Peyer's patch (tissue), 4 donors: Measurements from ENCODE around the gene IFI30. TPM values are rescaled to one million over a fixed set of nuclear protein-coding genes. Genes with fewer than 3 reads are reported as not detected.
A peak's percentile ranks its signal among the peaks of the same experiment; 100 is the strongest.

ENCODE experiments used
- DNase-seq, 3 donors: peaks; one replicate each; pipeline ENCODE4 v3.0.0-alpha.2; 2017 to 2019
- H3K27ac ChIP-seq, 4 donors: fragments of 200-600 bp; sonication (generic); one replicate each; pipeline ENCODE4 v1.5.1; 2016 to 2019
- H3K27me3 ChIP-seq, 2 donors: fragments of 200-600 bp; sonication (generic); one replicate each; pipeline ENCODE4 v1.5.1; 2019
- H3K36me3 ChIP-seq, 3 donors: fragments of 200-600 bp; sonication (generic); one replicate each; pipeline ENCODE4 v1.5.1; 2016 to 2019
- H3K4me1 ChIP-seq, 4 donors: fragments of 200-600 bp; sonication (generic); one replicate each; pipeline ENCODE4 v1.5.1; 2016 to 2019
- H3K4me3 ChIP-seq, 4 donors: fragments of 200-600 bp; sonication (generic); 1 replicate in 3 of 4; 2 replicates in 1 of 4; pipeline ENCODE4 v1.5.1; 2016 to 2019; ENCODE audit warnings: mild to moderate bottlenecking in 1 of 4
- H3K9me3 ChIP-seq, 4 donors: fragments of 200-600 bp; sonication (generic); one replicate each; pipeline ENCODE4 v1.5.1; 2016 to 2019; ENCODE audit warnings: mild to moderate bottlenecking in 1 of 4
- POLR2A ChIP-seq, 2 donors: fragments of 450-650 bp; IDR thresholded peaks; one replicate each; pipeline ENCODE4 v1.5.1; 2017; ENCODE audit warnings: antibody characterized with exemption in 2 of 2, mild to moderate bottlenecking in 2 of 2, moderate library complexity in 2 of 2
- total RNA-seq, 4 donors: library from RNA; depleted of rRNA; stranded (reverse); fragments of >200 nt; gene quantifications; one replicate each; pipeline ENCODE4 v1.1.0, GENCODE V29; 2016
- TF ChIP-seq, protein P1 (sequence below), 6 experiments: fragments of 450-650 bp in 4 of 6; fragments of 200-600 bp in 2 of 6; sonication (generic) in 1 of 6; IDR thresholded peaks; one replicate each; pipeline ENCODE4 v1.5.1; 2017 to 2019; ENCODE audit warnings: antibody characterized with exemption in 6 of 6, mild to moderate bottlenecking in 3 of 6, moderate library complexity in 1 of 6

Gene IFI30
- total RNA-seq, 4 donors from 2014 or later: 54.9 to 109 (median 60.7) TPM

DNA sequence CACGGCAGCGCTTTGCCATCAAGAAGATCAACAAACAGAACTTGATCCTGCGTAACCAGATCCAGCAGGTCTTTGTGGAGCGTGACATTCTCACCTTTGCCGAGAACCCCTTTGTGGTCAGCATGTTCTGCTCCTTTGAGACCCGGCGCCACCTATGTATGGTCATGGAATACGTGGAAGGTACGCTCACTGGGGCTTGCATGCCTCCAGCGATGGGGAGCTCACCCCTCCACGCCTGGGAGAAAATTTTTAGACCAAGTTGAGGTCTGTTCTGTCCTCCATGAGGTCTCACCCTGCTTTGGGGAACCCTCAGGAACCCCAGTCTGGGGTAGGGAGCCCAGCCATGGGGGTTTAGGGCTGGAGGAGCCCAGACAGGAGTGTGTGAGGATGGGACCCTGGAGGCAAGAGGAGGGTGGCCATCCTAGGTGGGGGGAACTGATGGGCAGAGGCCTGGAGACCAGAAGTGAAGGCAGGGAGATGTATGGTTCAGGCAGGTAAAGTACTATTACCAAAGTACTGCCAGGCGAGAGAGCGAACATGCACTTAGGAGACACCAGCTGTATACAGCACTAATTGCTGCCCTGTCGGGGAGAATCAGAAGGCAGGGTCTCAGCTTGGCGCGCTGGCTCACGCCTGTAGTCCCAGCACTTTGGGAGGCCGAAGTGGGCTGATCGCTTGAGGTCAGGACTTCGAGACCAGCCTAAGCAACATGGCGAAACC, 42.9 kb upstream of the IFI30 start:
- Histone ChIP-seq H3K36me3 (peaks cover 0 to 88% (median 0%) of the 10 kb centered on the region in 3 donors), H3K27me3 (no peaks in the 10 kb centered on the region), H3K4me3 (no peak overlapping the region), H3K9me3 (no peaks in the 10 kb centered on the region), H3K4me1 (no peaks in the 10 kb centered on the region), H3K27ac (no peak overlapping the region)
- no peak for TF ChIP-seq POLR2A (IDR thresholded peaks at IDR 0.05)
- TF ChIP-seq, protein P1, sequence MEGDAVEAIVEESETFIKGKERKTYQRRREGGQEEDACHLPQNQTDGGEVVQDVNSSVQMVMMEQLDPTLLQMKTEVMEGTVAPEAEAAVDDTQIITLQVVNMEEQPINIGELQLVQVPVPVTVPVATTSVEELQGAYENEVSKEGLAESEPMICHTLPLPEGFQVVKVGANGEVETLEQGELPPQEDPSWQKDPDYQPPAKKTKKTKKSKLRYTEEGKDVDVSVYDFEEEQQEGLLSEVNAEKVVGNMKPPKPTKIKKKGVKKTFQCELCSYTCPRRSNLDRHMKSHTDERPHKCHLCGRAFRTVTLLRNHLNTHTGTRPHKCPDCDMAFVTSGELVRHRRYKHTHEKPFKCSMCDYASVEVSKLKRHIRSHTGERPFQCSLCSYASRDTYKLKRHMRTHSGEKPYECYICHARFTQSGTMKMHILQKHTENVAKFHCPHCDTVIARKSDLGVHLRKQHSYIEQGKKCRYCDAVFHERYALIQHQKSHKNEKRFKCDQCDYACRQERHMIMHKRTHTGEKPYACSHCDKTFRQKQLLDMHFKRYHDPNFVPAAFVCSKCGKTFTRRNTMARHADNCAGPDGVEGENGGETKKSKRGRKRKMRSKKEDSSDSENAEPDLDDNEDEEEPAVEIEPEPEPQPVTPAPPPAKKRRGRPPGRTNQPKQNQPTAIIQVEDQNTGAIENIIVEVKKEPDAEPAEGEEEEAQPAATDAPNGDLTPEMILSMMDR (IDR thresholded peaks at IDR 0.05): no peak
- DNase-seq: no peak

DNA sequence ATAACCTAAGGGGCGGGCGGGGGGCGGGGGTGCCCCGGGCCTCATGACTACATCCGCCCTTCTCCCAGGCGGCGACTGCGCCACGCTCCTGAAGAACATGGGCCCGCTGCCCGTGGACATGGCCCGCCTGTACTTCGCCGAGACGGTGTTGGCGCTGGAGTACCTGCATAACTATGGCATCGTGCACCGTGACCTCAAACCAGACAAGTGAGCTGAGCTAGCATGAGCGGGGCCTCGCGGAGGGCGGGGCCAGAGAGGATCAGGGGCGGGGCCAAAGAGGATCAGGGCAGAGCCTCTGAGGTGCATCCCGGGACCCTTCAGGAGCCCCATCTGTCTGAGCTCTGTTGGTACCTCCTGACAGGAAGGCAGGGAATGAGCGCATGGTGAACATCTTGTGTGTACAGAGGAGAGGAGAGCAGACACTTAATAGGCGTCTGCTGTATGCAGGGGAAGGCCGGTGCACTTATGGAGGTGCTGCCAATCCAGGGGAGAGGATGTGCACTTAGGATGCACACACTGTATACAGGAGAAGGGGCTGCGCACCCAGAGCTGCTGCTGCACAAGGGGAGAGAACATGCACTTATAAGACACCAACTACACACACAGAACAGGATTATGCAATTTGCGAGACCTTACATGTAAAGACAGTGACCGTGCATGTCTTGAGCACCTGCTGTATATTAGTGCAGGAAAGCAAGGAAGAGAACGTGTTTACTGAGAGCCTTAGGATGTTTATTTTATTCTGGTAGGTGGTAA, 41.6 kb upstream of the IFI30 start:
- H3K36me3 ChIP-seq: peaks cover 0 to 78% (median 0%) of the 10 kb centered on the region in 3 donors
- no peak overlapping the region for H3K4me3 ChIP-seq
- no peaks in the 10 kb centered on the region for H3K4me1 ChIP-seq
- no peak overlapping the region for H3K27ac ChIP-seq
- no peak for DNase-seq
- TF ChIP-seq, protein P1 (IDR thresholded peaks at IDR 0.05): no peak
- no peak for TF ChIP-seq POLR2A (IDR thresholded peaks at IDR 0.05)
- no peaks in the 10 kb centered on the region for H3K9me3 ChIP-seq
- no peaks in the 10 kb centered on the region for H3K27me3 ChIP-seq

DNA sequence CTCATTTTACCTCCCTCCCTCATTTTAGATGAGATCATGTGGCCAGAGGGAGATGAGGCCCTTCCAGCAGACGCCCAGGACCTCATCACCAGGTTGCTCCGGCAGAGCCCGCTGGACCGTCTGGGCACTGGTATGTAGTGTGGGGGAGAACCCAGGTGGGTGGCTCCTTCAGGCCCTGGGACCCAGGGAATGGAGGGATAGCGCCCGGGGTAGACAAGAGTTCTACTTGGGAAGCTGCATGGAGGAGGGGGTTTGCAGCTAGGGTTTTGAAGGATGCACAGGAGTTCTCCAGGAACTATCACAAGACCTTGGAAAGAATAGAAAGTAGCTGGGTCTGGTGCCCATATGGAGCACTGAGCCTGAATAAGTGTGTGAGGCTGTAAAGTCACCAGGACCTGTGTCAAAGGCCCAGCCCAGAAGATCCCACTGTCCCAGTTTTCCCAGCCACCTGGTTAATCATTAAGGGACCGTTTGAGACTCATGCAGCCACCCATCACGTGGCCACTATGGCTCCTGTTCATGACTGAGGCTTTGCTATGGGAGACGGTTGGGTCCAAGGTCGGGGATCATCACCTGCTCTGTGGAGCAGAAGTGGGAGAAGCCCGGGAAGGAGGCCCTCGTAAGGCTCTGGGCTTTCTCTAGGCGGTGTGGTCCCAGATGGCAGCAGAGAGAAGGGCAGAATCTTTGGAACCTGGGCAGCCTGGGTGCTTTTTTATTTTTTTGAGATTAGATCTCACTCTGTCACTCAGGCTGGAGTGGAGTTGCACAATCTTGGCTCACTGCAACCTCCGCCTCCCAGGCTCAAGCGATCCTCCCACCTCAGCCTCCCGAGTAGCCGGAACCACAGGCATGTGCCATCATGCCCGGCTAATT, 37.7 kb upstream of the IFI30 start:
- Histone ChIP-seq H3K9me3 (no peaks in the 10 kb centered on the region), H3K27ac (peak overlapping the region in 2 of 4 donors; percentile 59 to 71), H3K27me3 (no peaks in the 10 kb centered on the region), H3K4me1 (no peaks in the 10 kb centered on the region), H3K36me3 (peaks cover 0 to 75% (median 0%) of the 10 kb centered on the region in 3 donors), H3K4me3 (no peak overlapping the region)
- TF ChIP-seq, protein P1 (IDR thresholded peaks at IDR 0.05): no peak
- no peak for TF ChIP-seq POLR2A (IDR thresholded peaks at IDR 0.05)
- DNase-seq: peak in 2 of 3 donors; percentile 88 to 89

DNA sequence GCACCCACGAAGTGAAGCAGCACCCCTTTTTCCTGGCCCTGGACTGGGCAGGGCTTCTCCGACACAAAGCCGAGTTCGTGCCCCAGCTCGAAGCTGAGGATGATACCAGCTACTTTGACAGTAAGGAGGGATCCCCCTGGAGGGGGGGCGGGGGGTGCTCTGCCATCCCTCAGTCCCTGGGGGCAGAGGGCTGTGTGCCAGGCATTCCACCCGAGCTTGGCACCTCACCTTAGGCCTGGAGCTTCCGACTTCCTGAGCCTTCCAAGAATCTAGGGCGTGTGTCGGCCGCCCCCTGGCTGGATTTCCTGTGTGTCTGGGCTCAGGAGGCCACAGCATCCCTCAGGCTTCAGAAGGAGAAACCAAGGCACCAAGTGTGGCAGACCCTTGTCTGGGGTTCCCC, 36.4 kb upstream of the IFI30 start:
- no peak overlapping the region for H3K4me3 ChIP-seq
- H3K27me3 ChIP-seq: no peaks in the 10 kb centered on the region
- no peaks in the 10 kb centered on the region for H3K4me1 ChIP-seq
- H3K36me3 ChIP-seq: peaks cover 0 to 75% (median 0%) of the 10 kb centered on the region in 3 donors
- DNase-seq: no peak
- H3K9me3 ChIP-seq: no peaks in the 10 kb centered on the region
- TF ChIP-seq POLR2A (IDR thresholded peaks at IDR 0.05): no peak
- TF ChIP-seq, protein P1 (IDR thresholded peaks at IDR 0.05): no peak
- H3K27ac ChIP-seq: peak overlapping the region in 2 of 4 donors; percentile 59 to 71

DNA sequence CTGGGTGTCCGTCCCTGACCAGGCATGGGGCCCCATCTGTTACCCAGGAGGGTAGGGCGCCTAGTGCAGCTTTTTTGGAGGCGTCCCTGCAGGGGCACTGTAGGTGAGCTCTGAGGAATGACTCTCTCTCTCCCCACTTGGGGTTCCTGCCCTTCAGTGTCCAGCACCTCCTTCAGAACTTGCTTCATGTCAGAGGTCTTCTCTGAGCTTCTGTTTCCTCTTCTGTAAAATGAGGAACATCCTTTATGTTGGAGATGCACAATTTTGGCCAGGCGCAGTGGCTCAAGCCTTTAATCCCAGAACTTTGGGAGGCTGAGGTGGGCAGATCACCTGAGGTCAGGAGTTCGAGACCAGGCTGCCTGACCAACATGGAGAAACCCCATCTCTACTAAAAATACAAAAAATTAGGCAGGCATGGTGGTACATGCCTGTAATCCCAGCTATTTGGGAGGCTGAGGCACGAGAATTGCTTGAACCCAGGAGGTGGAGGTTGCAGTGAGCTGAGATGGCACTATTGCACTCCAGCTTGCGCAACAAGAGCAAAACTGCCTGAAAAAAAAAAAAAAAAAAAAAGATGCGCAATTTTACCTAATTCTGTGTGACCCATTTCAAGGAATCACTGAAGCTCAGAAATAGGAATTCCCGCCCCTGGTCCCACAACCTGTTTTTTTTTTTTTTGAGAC, 35.8 kb upstream of the IFI30 start:
- DNase-seq: no peak
- H3K9me3 ChIP-seq: no peaks in the 10 kb centered on the region
- peaks cover 0 to 75% (median 0%) of the 10 kb centered on the region in 3 donors for H3K36me3 ChIP-seq
- H3K27ac ChIP-seq: no peak overlapping the region
- H3K4me1 ChIP-seq: no peaks in the 10 kb centered on the region
- no peaks in the 10 kb centered on the region for H3K27me3 ChIP-seq
- no peak for TF ChIP-seq POLR2A (IDR thresholded peaks at IDR 0.05)
- TF ChIP-seq, protein P1 (IDR thresholded peaks at IDR 0.05): no peak
- no peak overlapping the region for H3K4me3 ChIP-seq
